Gastrocnemius medialis (tissue), 4 donors: ENCODE results near the gene AP1S3.
"Not testable (repeated sequence)": the region's sequence is repeated elsewhere in the genome, so short reads cannot be mapped to it uniquely, and the experiment has no call there.

Experiments used
- CTCF ChIP-seq, 5 experiments: fragments of 450-650 bp in 3 of 5; fragments of 200-600 bp in 2 of 5; sonication (generic) in 2 of 5; IDR thresholded peaks in 4 of 5; conservative IDR thresholded peaks in 1 of 5; 1 replicate in 4 of 5; 2 replicates in 1 of 5; pipeline ENCODE4 v1.5.1; 2016 to 2019; ENCODE audit warnings: antibody characterized with exemption in 5 of 5, mild to moderate bottlenecking in 3 of 5, moderate library complexity in 3 of 5
- POLR2A ChIP-seq, 2 donors: fragments of 450-650 bp; IDR thresholded peaks; one replicate each; pipeline ENCODE4 v1.6.1; 2017; ENCODE audit warnings: antibody characterized with exemption in 2 of 2, mild to moderate bottlenecking in 2 of 2, moderate library complexity in 2 of 2

- TF ChIP-seq CTCF (IDR thresholded peaks at IDR 0.05 in 4 of 5, conservative IDR thresholded peaks at IDR 0.05 in 1 of 5); POLR2A (IDR thresholded peaks at IDR 0.05): not testable (repeated sequence)
Measured at GRCh38 chr2:223814764-223815163, 22.6 kb downstream of the AP1S3 start.
